GM06990 (cell line): Measurements from ENCODE around the gene NTSR1.

ENCODE experiments used
- DNase-seq: peaks from one replicate; pipeline ENCODE4 v3.0.0-alpha.2; 2011; ENCODE audit not compliant: insufficient read length; ENCODE audit errors: extremely low read depth
- H3K27me3 ChIP-seq: replicated peaks from 2 replicates; pipeline ENCODE4 v1.6.0; 2011; ENCODE audit warnings: low read length; ENCODE audit not compliant: control insufficient read depth, insufficient read depth
- H3K36me3 ChIP-seq: 2 replicates; pipeline ENCODE4 v1.5.1; 2011; ENCODE audit warnings: low read length; ENCODE audit not compliant: control insufficient read depth, insufficient read depth
- H3K4me3 ChIP-seq: replicated peaks from 2 replicates; pipeline ENCODE4 v1.5.1; 2011; ENCODE audit warnings: low read depth, mild to moderate bottlenecking, control low read depth, low read length
- CTCF ChIP-seq: IDR thresholded peaks from 2 replicates; pipeline ENCODE4 v1.5.1; 2011; ENCODE audit warnings: low read length, control low read depth, mild to moderate bottlenecking, inconsistent platforms; ENCODE audit not compliant: insufficient read depth, poor library complexity, severe bottlenecking

NTSR1 gene

GRCh38 chr20:62743777-62744317 lies 35.2 kb downstream of the NTSR1 start:
- no peak for TF ChIP-seq CTCF
- DNase-seq: no peak
- Histone ChIP-seq H3K4me3 (no peak overlapping the region), H3K36me3 (no peaks in the 10 kb centered on the region), H3K27me3 (no peaks in the 10 kb centered on the region; the same call in 1 of the 2 replicates)

- no peaks in the 10 kb centered on the region; the same call in 1 of the 2 replicates for H3K27me3 ChIP-seq
- TF ChIP-seq CTCF: no peak
- no peak overlapping the region for H3K4me3 ChIP-seq
- DNase-seq: no peak
- no peaks in the 10 kb centered on the region for H3K36me3 ChIP-seq
Observed at GRCh38 chr20:62744741-62745191, 36.1 kb downstream of the NTSR1 start.

- TF ChIP-seq CTCF: no peak
- no peaks in the 10 kb centered on the region for H3K36me3 ChIP-seq
- DNase-seq: no peak
- H3K4me3 ChIP-seq: no peak overlapping the region
- H3K27me3 ChIP-seq: no peaks in the 10 kb centered on the region; the same call in 1 of the 2 replicates
Observed at GRCh38 chr20:62745279-62745951, 36.8 kb downstream of the NTSR1 start.

GRCh38 chr20:62745952-62746288 lies 37.3 kb downstream of the NTSR1 start:
- H3K4me3 ChIP-seq: no peak overlapping the region
- DNase-seq: no peak
- TF ChIP-seq CTCF: no peak
- H3K27me3 ChIP-seq: no peaks in the 10 kb centered on the region; the same call in 1 of the 2 replicates
- H3K36me3 ChIP-seq: no peaks in the 10 kb centered on the region

GRCh38 chr20:62748311-62748710 lies 39.7 kb downstream of the NTSR1 start:
- Histone ChIP-seq H3K36me3 (no peaks in the 10 kb centered on the region), H3K4me3 (no peak overlapping the region), H3K27me3 (peaks cover 3% of the 10 kb centered on the region; the same call in 1 of the 2 replicates)
- TF ChIP-seq CTCF: no peak
- DNase-seq: no peak
